ENCODE measurements around the gene KCNJ12.
"Not testable (repeated sequence)": the region's sequence is repeated elsewhere in the genome, so short reads cannot be mapped to it uniquely, and the experiment has no call there.

KCNJ12 gene

DNA sequence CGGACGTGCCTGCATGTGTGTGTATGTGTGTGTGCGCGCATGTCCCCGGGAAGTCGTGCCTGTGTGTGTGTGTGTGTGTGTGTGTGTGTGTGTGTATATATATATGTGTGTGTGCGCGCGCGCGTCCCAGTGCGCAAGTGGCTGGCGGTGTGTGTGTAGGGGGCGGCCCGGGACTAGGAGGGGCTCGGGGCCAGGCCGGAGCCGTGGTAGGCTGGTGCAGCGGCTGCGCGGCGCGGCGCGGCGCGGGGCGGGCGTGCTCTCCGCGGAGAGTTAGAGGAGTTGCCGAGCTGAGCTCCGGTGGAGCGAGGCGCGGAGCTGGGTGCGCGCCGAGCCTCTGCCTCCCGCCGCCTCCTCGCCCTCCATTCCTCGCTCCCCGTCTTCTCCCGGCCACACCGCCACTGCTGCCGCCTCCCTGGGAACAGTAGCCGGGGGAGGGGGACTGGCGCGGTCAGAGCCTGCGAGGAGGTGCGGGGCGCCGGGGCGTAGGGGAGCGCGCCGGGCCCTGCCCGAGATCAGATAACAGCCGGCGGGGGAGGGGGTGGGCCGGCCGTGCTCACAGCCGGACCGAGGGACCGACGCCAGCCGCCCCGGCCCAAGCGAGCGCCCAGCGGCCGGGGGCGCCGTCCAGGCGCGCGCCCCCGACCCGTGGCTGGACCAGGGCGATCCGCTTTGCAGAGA is at the start of gene KCNJ12:
KCNJ12 (plus strand) TSS at position 277 of the 678 bp plus-strand sequence. CDS start 38,986 bp downstream, outside the sequence.
- peak; percentile 41 for DNase-seq

- not testable (repeated sequence) for DNase-seq
Observed at GRCh38 chr17:21327921-21328320, 48.2 kb upstream of the KCNJ12 start.

DNA sequence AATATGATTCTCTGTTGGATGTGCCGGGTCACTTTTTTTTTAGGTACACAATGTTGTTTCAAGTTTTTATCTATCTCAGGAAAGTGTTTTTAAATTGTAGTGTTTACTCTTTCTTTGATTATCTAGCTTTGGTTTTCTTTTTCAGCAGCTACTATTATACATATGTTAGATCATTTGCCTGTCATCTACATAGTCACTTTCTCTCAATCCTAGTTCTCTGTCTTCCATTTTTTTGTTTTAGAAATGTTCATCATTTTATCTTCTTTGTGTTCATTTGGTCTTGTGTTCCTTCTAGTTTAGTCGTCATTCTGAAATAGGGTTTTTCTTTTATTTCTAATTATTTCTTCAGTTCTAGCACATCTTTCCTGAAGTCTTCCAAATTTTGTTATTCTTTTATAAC is 47.4 kb upstream of the KCNJ12 start:
- not testable (repeated sequence) for DNase-seq

DNA sequence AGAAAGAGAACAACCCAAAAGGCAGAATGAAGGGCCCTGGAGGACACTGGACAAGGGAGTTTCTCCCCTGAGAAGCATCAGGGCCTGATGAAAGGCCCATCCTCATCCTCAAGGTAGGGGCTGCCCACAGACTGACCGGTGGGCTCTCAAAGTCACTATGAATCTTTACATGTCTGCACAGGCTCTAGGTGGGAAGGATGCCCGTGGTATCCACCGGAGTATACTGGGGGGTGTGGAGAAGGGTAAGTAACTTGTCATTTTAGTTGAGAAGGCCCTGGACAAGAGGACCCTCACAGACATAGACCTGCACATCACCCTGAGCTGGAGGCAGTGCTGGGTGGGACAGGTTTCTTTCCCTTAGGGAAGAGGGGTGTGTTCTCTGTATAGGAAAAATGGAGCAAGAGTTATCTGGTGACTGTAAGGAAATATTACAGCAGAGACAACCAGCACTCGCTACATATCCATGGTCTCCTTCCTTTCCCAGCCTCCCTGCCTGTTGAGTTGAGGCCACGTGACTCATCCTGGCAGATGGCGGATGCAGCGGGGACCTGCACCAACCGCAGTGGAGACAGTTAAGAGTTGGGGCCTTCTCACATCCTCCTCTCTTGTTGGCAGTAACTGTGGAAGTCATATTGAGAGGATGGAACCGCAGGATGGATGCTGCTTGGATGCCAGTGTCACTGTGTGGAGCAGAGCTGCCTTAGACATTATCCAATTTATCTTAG is 45.6 kb upstream of the KCNJ12 start:
- no peak for DNase-seq

DNA sequence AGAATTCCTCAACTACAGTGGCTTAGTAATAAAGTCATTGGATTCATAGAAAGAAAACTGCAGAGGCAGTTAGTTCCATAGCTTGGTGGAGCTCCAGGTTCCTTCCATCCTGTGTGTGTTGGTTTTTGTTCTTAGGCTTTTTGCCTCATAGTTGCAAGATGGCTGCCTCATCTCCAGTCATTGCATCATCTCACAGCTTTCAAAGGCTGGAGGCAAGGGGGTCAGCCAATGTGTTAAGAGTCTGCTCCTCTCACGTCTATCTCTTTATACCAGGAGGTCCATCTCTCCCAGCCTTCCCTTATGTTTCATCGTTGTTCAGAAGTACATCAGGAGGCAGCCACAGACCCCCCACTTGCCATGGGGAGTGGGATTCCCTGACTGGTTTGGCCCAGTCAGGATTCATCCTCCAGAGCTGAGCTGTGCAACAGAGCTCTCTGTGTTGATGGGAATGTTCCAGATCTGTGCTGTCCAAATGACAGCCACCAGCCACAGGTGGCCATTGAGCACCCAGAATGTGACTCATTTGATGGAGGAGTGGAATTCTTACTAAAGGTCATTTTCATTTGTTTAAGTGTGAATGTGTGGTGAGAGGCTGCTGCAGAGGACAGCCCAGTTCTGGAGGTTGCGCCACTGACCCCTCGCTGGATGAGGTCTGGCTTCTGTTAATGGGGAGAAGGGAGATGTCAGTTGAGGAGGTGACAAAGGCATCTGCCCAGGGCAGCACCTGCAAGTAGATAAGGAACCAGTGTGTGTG is 39.4 kb upstream of the KCNJ12 start:
- DNase-seq: not testable (repeated sequence)

GRCh38 chr17:21337981-21338625 is 38.1 kb upstream of the KCNJ12 start:
- not testable (repeated sequence) for DNase-seq

- no peak for DNase-seq
Observed at GRCh38 chr17:21339011-21339410, 37.1 kb upstream of the KCNJ12 start.

- not testable (repeated sequence) for DNase-seq
Observed at GRCh38 chr17:21339571-21339970, 36.6 kb upstream of the KCNJ12 start.

DNA sequence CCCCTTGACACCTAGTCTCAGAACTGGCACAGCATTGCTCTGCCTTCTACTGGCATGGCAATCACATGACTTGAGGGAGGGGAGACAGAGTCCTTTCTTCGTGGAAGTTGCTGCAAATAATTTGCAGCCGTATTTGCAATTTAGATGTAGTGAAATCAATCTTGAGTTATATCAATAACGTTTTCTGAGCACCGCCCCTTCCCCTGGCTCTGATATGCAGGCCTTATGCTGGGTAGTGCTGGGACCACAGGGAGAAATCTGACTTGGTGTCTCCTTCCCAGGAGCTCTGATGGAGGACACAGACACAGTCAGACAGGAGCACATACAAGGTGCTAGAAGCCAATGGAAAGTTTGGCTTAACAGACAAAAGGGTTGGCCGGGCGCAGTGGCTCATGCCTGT is 35.8 kb upstream of the KCNJ12 start:
- not testable (repeated sequence) for DNase-seq

DNA sequence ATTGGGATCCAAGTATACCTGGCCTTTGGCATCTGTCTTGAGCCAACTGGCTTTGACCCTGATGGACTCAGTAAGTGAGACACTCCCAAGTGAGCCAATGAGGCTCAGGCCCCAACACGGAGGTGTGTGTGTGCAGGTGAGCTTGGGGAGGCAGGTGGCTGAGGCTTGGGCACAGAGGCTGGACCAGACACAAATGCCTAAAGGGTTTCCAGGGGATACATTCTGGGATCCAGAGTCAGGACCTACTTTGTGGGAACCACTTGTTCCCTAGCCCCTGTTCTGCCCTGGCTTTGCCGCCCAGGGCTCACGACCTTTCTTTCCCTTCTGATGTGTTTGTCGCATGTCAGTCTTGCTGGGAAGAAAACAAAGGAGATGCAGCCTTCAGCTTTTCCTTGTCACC is 34.9 kb upstream of the KCNJ12 start:
- not testable (repeated sequence) for DNase-seq

- DNase-seq: not testable (repeated sequence)
Observed at GRCh38 chr17:21341925-21342540, 34.1 kb upstream of the KCNJ12 start.

- DNase-seq: not testable (repeated sequence)
Observed at GRCh38 chr17:21343061-21343949, 32.9 kb upstream of the KCNJ12 start.

DNA sequence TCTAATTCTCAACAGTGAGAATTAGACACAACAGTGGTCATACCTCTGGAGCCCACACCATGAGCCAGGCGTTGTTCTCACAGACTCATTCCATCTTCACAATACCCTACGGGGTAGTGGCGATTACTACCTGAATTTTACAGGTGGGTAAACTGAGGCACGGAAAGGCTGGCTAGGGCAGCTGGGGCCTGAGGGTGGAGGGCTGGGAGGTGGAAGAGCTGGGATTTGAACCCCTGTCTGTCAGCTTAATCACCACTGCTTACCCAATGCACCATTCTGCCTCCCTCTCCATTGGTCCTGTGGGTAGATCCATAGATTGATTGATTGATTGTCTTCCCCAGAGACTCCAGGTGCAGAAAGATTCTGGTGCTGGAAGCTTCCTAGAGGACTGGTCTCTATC is 31.4 kb upstream of the KCNJ12 start:
- DNase-seq: not testable (repeated sequence)

DNA sequence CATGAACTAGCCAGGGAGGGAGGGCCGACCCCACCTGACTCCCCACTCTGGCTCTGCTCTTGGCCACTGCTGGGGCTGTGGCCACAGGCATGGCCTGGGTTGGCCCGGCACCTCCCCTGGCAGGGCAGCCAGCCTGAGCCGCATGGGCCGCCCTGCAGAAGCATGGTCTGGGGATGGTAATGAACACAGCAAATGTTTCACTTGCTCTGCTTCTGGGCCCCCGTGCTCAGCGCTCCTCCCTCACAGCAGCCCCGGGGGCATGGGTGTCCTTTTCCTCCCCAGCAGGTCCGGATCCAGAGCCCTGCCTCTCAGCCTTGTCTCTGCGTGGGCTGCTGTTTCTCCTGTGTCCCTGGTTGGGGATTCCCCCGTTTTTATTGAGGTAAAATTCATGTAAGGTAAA is 30.9 kb upstream of the KCNJ12 start:
- no peak for DNase-seq

- DNase-seq: not testable (repeated sequence)
Observed at GRCh38 chr17:21346107-21346506, 30.1 kb upstream of the KCNJ12 start.

DNA sequence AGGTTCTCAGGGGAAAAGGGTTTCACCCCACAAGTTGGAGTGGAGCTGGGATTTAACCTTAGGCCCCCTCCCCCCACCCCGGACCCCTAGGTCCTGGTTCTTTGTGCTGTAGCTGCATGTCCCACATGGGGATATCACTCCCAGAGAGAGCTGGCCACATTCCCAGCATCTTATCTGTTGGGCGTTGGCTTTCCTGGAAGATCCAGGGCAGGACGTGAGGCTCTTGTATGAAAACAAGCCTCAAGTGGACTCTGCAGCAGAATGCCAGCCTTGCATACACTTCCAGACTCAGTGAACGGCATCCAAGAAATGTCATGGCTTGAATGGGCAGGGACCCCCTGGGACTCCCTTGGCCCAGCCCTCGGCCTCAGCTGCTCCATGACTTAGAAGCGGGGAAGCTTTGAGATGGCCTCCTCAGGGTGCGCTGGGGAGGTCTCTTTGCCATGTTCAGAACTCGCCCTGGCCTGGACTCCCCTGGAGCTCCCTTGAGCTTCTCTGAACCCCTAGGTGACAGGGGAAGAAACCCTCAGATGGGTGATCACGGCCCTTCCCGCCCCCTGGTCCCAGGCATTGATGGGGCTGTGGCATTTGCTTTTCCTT is 29.4 kb upstream of the KCNJ12 start:
- not testable (repeated sequence) for DNase-seq

- DNase-seq: not testable (repeated sequence)
Observed at GRCh38 chr17:21347660-21348059, 28.5 kb upstream of the KCNJ12 start.

GRCh38 chr17:21348081-21348925 is 27.9 kb upstream of the KCNJ12 start:
- DNase-seq: not testable (repeated sequence)

GRCh38 chr17:21348926-21349261 is 27.3 kb upstream of the KCNJ12 start:
- DNase-seq: not testable (repeated sequence)

Data from NCI-H2171 treated with DMSO at 0.1 percent for 48 hours (cell line).